ENCODE results near the gene DPH3. TPM values are rescaled to one million over a fixed set of nuclear protein-coding genes. Genes with fewer than 3 reads are reported as not detected.

Gene DPH3
- total RNA-seq, 4 donors from 2014 or later, result 4.6 to 8.1 (median 5.7) TPM

DNA sequence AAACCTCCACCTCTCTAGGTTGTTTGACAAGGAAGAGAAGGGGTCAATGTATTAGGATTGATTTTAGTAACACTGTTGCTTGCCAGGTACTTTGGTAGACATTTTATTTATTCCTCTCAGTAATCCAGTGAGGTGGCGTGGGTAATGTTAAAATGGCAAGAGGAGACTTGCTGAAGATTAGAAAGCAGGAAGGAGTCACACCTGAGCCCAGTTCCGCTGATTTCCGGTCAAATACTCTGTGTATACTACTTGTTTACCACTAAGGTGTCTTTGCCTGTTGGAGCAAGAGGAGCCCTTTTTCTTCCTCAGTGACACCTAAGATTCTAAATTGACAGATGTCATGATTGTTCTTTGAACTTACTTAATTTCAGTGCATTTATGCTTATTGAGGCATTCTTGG lies 2.0 kb upstream of the DPH3 start:
- intact Hi-C loops (cut with DNase I; ENCODE audit: low total_unique reads), result no loop called here
- TF ChIP-seq, protein P1, sequence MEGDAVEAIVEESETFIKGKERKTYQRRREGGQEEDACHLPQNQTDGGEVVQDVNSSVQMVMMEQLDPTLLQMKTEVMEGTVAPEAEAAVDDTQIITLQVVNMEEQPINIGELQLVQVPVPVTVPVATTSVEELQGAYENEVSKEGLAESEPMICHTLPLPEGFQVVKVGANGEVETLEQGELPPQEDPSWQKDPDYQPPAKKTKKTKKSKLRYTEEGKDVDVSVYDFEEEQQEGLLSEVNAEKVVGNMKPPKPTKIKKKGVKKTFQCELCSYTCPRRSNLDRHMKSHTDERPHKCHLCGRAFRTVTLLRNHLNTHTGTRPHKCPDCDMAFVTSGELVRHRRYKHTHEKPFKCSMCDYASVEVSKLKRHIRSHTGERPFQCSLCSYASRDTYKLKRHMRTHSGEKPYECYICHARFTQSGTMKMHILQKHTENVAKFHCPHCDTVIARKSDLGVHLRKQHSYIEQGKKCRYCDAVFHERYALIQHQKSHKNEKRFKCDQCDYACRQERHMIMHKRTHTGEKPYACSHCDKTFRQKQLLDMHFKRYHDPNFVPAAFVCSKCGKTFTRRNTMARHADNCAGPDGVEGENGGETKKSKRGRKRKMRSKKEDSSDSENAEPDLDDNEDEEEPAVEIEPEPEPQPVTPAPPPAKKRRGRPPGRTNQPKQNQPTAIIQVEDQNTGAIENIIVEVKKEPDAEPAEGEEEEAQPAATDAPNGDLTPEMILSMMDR (IDR thresholded peaks at IDR 0.05), result no peak
- no peak for TF ChIP-seq POLR2A (IDR thresholded peaks at IDR 0.05)
- WGBS, 2 donors, result 57 to 58% methylated on average over 3 of the region's 3 CpGs
- H3K4me3 ChIP-seq (ENCODE audit: low read depth, poor library complexity, severe bottlenecking), result no peak overlapping the region
- DNase-seq (ENCODE audit: low spot score in 2 of 2), result no peak

GRCh38 chr3:16265455-16265786 lies 678 bp upstream of the DPH3 start:
- WGBS, 2 donors, result 0% methylated on average over 6 of the region's 6 CpGs
- TF ChIP-seq, protein P1 (IDR thresholded peaks at IDR 0.05), result no peak
- no peak for TF ChIP-seq POLR2A (IDR thresholded peaks at IDR 0.05)
- no peak for DNase-seq (ENCODE audit: low spot score in 2 of 2)
- H3K4me3 ChIP-seq (ENCODE audit: low read depth, poor library complexity, severe bottlenecking), result peak overlapping the region; percentile 87
- intact Hi-C loops (cut with DNase I; ENCODE audit: low total_unique reads), result no loop called here

GRCh38 chr3:16264174-16264707 lies 502 bp downstream of the DPH3 start:
- no peak for DNase-seq (ENCODE audit: low spot score in 2 of 2)
- WGBS, 2 donors, result 0 to 1% methylated on average over 21 of the region's 21 CpGs
- TF ChIP-seq, protein P1 (IDR thresholded peaks at IDR 0.05), result no peak
- TF ChIP-seq POLR2A (IDR thresholded peaks at IDR 0.05), result no peak
- H3K4me3 ChIP-seq (ENCODE audit: low read depth, poor library complexity, severe bottlenecking), result peak overlapping the region; percentile 87
- intact Hi-C loops (cut with DNase I; ENCODE audit: low total_unique reads), result no loop called here

GRCh38 chr3:16262174-16262573 lies 2.6 kb downstream of the DPH3 start:
- TF ChIP-seq, protein P1 (IDR thresholded peaks at IDR 0.05), result no peak
- no peak for TF ChIP-seq POLR2A (IDR thresholded peaks at IDR 0.05)
- H3K4me3 ChIP-seq (ENCODE audit: low read depth, poor library complexity, severe bottlenecking), result no peak overlapping the region
- WGBS, 2 donors, result 87 to 88% methylated on average over 4 of the region's 4 CpGs
- no peak for DNase-seq (ENCODE audit: low spot score in 2 of 2)
- intact Hi-C loops (cut with DNase I; ENCODE audit: low total_unique reads), result no loop called here

DNA sequence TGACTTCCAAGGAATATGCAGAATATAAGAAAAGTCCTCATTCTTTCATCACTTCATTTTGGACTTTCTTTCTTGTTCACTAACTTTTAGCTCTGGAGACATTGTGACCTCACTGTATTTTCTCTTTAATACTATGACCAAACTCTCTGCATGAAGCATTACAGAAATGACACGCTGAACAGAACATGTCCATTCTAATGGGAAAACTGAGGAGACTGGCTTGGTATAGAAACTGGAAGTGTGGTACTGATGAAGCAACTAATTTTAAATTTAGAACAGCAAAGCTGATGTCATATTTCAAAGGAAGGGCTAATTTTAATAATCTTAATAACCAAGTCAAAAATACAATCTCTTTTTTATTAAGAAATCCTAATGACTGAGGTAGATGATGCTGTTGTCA lies 4.7 kb downstream of the DPH3 start:
- TF ChIP-seq, protein P1 (IDR thresholded peaks at IDR 0.05), result no peak
- no peak for TF ChIP-seq POLR2A (IDR thresholded peaks at IDR 0.05)
- intact Hi-C loops (cut with DNase I; ENCODE audit: low total_unique reads), result no loop called here
- DNase-seq (ENCODE audit: low spot score in 2 of 2), result no peak
- WGBS, 2 donors, result 84 to 93% methylated on average over 1 of the region's 1 CpG
- H3K4me3 ChIP-seq (ENCODE audit: low read depth, poor library complexity, severe bottlenecking), result no peak overlapping the region

DNA sequence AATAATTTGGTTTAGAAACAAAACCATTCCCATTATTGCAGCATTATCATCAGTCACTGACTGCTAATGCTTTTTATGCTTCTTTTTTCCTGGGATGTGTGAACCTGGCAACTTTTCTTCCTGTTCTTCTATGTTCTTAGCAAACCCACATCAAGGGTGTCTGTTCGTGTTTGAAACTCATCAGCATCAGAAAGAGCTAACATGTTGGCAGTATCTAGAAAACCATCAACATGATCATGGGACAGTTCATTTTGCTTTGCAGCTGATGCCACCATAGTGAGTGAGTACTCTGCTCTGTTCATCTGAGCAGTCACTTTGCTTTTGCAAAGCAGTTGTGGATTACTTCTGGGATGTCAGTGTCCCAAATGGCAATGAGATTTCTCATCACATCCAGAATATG lies 5.9 kb downstream of the DPH3 start:
- no peak overlapping the region for H3K4me3 ChIP-seq (ENCODE audit: low read depth, poor library complexity, severe bottlenecking)
- WGBS, 2 donors, result 78 to 83% methylated on average over 1 of the region's 1 CpG
- DNase-seq (ENCODE audit: low spot score in 2 of 2), result no peak
- intact Hi-C loops (cut with DNase I; ENCODE audit: low total_unique reads), result loop anchor here (10.0 kb wide), 1 partner anchor 424 kb away; no protein-coding TSS in a partner anchor
- TF ChIP-seq, protein P1 (IDR thresholded peaks at IDR 0.05), result no peak
- no peak for TF ChIP-seq POLR2A (IDR thresholded peaks at IDR 0.05)
